ENCODE measurements around the gene HEMGN.
"Not testable (repeated sequence)": the region's sequence is repeated elsewhere in the genome, so short reads cannot be mapped to it uniquely, and the experiment has no call there.

Gene HEMGN

GRCh38 chr9:97978371-97979130, 40.6 kb upstream of the HEMGN start:
- TF ChIP-seq CTCF (conservative IDR thresholded peaks at IDR 0.05; ENCODE audit: low read length): no peak
- no peak overlapping the region for H3K4me3 ChIP-seq (ENCODE audit: low read length)
- DNase-seq (ENCODE audit: low read depth): no peak

GRCh38 chr9:97976633-97977032, 38.7 kb upstream of the HEMGN start:
- not testable (repeated sequence) for DNase-seq (ENCODE audit: low read depth); H3K4me3 ChIP-seq (ENCODE audit: low read length)

- DNase-seq (ENCODE audit: low read depth): peak; percentile 80
- no peak overlapping the region for H3K4me3 ChIP-seq (ENCODE audit: low read length)
- TF ChIP-seq CTCF (conservative IDR thresholded peaks at IDR 0.05; ENCODE audit: low read length): no peak
Measured at GRCh38 chr9:97975376-97975775, 37.4 kb upstream of the HEMGN start.

GRCh38 chr9:97972753-97973152, 34.8 kb upstream of the HEMGN start:
- no peak overlapping the region for H3K4me3 ChIP-seq (ENCODE audit: low read length)
- DNase-seq (ENCODE audit: low read depth): no peak
- TF ChIP-seq CTCF (conservative IDR thresholded peaks at IDR 0.05; ENCODE audit: low read length): no peak

GRCh38 chr9:97970165-97970564, 32.2 kb upstream of the HEMGN start:
- no peak overlapping the region for H3K4me3 ChIP-seq (ENCODE audit: low read length)
- TF ChIP-seq CTCF (conservative IDR thresholded peaks at IDR 0.05; ENCODE audit: low read length): no peak
- DNase-seq (ENCODE audit: low read depth): no peak

GRCh38 chr9:97969014-97969413, 31.0 kb upstream of the HEMGN start:
- no peak overlapping the region for H3K4me3 ChIP-seq (ENCODE audit: low read length)
- DNase-seq (ENCODE audit: low read depth): no peak
- TF ChIP-seq CTCF (conservative IDR thresholded peaks at IDR 0.05; ENCODE audit: low read length): no peak

GRCh38 chr9:97966493-97966892, 28.5 kb upstream of the HEMGN start:
- H3K4me3 ChIP-seq (ENCODE audit: low read length): no peak overlapping the region
- TF ChIP-seq CTCF (conservative IDR thresholded peaks at IDR 0.05; ENCODE audit: low read length): no peak
- DNase-seq (ENCODE audit: low read depth): no peak

Measured in AG10803 (cell line).